Body of pancreas (tissue), 4 donors: ENCODE data around the gene ACVR1C.

ENCODE experiments used
- CTCF ChIP-seq, 7 experiments: fragments of 450-650 bp in 4 of 7; fragments of 200-600 bp in 3 of 7; sonication (generic) in 3 of 7; IDR thresholded peaks; one replicate each; pipeline ENCODE4 v1.5.1; 2016 to 2019; ENCODE audit warnings: antibody characterized with exemption in 7 of 7
- POLR2A ChIP-seq, 3 donors: fragments of 450-650 bp; IDR thresholded peaks; one replicate each; pipeline ENCODE4 v1.6.1; 2016; ENCODE audit warnings: antibody characterized with exemption in 3 of 3, mild to moderate bottlenecking in 2 of 3

DNA sequence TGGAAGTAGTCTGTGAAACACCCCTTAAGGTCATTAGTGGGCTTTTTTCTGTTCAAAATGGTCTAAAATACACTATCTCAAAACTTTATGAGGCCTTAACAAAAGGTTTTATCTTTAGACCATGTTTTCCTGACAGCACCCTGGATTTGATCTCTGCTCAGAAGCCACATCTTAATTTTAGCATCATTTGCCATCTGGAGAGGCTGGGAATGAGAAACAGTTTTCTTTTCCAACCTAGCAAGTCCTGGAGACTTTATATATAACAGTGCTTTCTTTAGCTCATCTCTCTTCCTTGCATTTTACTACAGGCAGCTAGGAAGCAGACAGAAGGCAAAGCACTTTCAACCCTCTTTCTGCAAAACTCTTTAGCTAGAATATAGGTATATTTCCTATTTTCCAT is 122.1 kb downstream of the ACVR1C start:
- TF ChIP-seq CTCF (IDR thresholded peaks at IDR 0.05) (no peak), POLR2A (IDR thresholded peaks at IDR 0.05) (no peak)
